Measurements from ENCODE around the gene NRG2.

Gene NRG2

DNA sequence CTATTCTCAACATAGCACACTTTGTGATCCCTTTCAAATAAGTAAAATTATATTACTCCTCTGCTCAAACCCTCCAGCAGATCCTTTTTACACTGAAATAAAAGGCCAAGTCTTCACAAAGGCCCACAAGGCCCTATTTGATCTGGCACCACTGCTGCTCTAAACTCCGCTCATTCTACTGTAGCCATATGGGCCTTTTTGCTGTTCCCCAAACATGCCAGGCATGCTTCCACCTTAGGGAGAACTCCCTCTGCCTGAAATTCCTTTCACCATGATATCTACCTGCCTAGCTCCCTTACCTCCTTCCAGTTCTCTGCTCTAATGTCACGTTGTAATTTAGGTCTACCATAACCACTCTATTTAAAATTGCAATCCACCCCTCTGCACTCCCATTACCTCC is 28.3 kb downstream of the NRG2 start:
- no peak for DNase-seq (ENCODE audit: low read depth)
- no peak overlapping the region for H3K4me3 ChIP-seq (ENCODE audit: low read depth, low read length)
- TF ChIP-seq, protein P1, sequence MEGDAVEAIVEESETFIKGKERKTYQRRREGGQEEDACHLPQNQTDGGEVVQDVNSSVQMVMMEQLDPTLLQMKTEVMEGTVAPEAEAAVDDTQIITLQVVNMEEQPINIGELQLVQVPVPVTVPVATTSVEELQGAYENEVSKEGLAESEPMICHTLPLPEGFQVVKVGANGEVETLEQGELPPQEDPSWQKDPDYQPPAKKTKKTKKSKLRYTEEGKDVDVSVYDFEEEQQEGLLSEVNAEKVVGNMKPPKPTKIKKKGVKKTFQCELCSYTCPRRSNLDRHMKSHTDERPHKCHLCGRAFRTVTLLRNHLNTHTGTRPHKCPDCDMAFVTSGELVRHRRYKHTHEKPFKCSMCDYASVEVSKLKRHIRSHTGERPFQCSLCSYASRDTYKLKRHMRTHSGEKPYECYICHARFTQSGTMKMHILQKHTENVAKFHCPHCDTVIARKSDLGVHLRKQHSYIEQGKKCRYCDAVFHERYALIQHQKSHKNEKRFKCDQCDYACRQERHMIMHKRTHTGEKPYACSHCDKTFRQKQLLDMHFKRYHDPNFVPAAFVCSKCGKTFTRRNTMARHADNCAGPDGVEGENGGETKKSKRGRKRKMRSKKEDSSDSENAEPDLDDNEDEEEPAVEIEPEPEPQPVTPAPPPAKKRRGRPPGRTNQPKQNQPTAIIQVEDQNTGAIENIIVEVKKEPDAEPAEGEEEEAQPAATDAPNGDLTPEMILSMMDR (IDR thresholded peaks at IDR 0.05; ENCODE audit: insufficient read depth, low read depth, low read length, missing control alignments), result no peak

DNA sequence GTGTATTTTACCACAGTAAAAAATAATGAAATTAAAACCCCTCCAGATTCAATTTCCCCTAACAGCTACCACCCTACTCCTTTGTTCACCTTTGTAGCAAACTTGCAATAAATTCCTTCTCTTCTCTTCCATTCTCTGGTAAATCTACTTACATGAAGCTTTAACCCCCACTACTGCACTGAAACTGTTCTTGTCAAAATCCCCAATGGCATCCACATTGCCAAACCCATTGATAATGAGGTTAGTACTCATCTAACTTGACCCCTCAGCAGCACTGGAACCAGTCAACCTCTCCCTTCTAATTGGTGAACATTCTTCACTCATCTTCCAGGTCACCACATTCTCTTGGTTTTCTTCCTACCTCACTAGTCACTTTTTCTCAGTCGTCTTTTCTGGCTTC is 29.6 kb downstream of the NRG2 start:
- no peak overlapping the region for H3K4me3 ChIP-seq (ENCODE audit: low read depth, low read length)
- TF ChIP-seq, protein P1 (IDR thresholded peaks at IDR 0.05; ENCODE audit: insufficient read depth, low read depth, low read length, missing control alignments), result no peak
- DNase-seq (ENCODE audit: low read depth), result no peak

DNA sequence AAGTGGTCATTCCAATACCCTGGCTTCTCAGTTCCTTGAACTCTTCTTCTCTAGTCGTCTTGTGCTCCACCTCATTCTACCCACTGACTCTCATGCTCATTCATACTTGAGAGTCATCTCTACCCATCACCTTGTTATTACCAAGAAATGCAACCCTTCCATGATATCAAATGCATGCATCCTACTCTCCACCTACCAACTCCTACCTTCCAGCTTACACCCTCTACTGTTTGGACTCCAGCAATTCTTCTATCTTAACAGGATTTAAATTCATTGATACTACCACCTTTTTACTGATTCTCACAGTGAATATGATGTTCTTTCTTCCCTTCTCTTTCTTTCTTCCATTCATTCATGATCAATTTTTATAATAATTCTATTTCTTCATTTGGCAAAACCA is 30.7 kb downstream of the NRG2 start:
- no peak overlapping the region for H3K4me3 ChIP-seq (ENCODE audit: low read depth, low read length)
- DNase-seq (ENCODE audit: low read depth), result no peak
- TF ChIP-seq, protein P1 (IDR thresholded peaks at IDR 0.05; ENCODE audit: insufficient read depth, low read depth, low read length, missing control alignments), result no peak

DNA sequence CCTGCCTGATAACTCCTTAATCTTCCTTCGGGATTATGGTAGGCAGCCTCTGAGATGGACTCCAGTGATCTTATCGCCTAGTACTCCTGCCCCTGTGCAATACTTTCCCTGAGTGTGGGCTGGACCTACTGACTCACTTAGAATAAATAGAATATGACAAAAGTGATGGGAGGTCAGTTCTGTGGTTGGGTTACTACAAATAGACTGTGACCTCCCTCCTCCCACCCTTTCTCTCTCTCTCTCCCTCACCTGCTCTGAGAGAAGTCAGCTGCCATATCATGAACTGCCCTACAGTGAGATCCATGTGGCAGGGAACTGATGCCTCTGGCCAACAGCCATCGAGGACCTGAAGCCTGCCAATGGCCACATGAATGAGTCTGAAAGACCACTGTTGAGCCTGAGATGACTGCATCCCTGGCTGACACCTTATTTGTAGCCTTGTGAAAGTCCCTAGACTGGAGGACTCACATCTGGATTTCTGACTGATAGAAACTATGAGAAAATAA is 31.7 kb downstream of the NRG2 start:
- peak; percentile 92 for DNase-seq (ENCODE audit: low read depth)
- TF ChIP-seq, protein P1 (IDR thresholded peaks at IDR 0.05; ENCODE audit: insufficient read depth, low read depth, low read length, missing control alignments), result no peak
- no peak overlapping the region for H3K4me3 ChIP-seq (ENCODE audit: low read depth, low read length)

DNA sequence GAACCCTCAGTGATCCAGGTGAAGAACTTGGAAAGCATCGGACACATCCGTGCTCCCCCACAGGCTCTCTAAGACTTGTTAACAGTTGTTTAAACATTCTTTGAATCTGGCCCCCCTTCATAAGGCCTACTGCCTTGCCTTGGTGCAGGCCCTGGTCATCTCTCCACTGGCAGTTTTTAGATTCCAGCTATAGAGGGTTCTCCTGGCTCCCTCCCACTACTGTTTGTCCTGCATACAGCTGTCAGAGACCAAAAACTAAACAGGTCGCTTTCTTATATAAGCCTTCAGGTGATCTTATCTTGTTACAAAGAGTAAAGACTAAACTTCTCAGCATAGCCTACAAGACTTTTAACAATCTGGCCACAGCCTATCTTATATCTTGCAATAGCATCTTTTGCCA is 32.3 kb downstream of the NRG2 start:
- TF ChIP-seq, protein P1 (IDR thresholded peaks at IDR 0.05; ENCODE audit: insufficient read depth, low read depth, low read length, missing control alignments), result no peak

DNA sequence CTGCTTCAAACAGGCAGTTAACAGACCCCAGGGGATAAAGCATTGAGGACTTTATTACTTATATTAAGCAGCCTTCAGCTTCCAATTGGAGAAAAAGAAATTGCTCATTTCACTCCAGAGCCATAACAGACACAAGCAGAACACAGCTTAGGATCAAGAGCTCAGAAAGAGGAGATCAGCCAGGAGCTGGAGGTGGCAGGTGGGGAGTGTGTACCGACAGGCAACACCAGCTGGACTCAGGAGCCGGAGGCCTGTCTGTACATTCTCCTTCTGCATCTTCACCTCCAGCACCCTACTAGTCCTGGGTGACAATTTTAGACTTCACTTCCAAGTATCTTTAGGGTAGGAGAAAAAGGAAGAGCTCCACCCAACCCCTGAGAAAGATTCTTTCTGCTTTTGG is 35.8 kb downstream of the NRG2 start:
- TF ChIP-seq, protein P1 (IDR thresholded peaks at IDR 0.05; ENCODE audit: insufficient read depth, low read depth, low read length, missing control alignments), result no peak
- no peak overlapping the region for H3K4me3 ChIP-seq (ENCODE audit: low read depth, low read length)
- no peak for DNase-seq (ENCODE audit: low read depth)

More for the DNA sequence above, 32.3 kb downstream of the NRG2 start:
- no peak for DNase-seq (ENCODE audit: low read depth)
- H3K4me3 ChIP-seq (ENCODE audit: low read depth, low read length), result no peak overlapping the region

DNA sequence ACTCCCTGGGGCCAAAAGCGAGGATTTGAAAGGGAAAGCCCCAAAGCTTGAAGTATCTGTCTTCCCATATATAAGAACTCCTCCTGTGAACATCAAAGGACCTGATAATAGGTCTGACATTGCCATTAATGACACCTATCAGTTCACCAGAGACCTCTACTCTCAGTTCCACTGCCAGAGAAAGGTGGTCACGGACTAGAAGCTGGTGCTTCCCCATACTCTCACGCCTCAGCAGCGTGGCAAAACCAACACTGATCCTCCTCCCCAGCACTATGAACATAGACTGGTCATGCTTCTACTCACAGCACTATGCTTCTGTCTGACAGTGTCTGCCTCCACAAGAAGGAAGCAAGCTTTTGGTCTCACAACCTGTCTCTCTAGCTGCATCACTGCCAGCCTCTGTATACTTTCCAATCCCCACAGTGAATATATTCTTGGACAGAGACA is 37.9 kb downstream of the NRG2 start:
- TF ChIP-seq, protein P1 (IDR thresholded peaks at IDR 0.05; ENCODE audit: insufficient read depth, low read depth, low read length, missing control alignments), result no peak
- no peak overlapping the region for H3K4me3 ChIP-seq (ENCODE audit: low read depth, low read length)
- peak; percentile 91 for DNase-seq (ENCODE audit: low read depth)

All from GM12865 (cell line).